Measurements from ENCODE around the gene CXXC4.

Gene CXXC4

DNA sequence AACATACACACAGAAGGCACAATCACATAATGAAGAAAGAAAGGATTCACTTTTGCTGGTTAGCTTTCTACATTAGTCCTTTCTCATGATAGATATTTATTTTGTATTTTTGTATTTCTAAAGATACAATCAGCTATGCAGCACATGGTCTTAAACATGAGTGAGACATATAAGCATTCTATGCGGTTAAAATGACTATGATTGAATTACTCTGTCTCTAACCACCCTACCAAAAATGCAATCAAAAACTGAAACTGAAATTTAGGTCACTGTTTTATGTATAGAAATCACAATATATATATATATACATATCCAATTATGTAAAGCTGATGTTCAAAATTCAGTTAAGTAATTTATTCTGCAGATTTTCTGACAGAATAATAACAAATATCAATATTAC is 21.9 kb downstream of the CXXC4 start:
- no peaks in the 10 kb centered on the region for H3K27me3 ChIP-seq (ENCODE audit: control insufficient read depth, low read length)
- H3K4me3 ChIP-seq (ENCODE audit: low read length): no peak overlapping the region
- no peaks in the 10 kb centered on the region for H3K9me3 ChIP-seq (ENCODE audit: control insufficient read depth, insufficient read depth, low read length)
- no peaks in the 10 kb centered on the region for H3K79me2 ChIP-seq (ENCODE audit: control insufficient read depth, low read length)
- H3K27ac ChIP-seq (ENCODE audit: low read depth, low read length): no peak overlapping the region
- H3K9me2 ChIP-seq (replicated peaks; ENCODE audit: control insufficient read depth, low read length): no peaks in the 10 kb centered on the region
- TF ChIP-seq, protein P1, sequence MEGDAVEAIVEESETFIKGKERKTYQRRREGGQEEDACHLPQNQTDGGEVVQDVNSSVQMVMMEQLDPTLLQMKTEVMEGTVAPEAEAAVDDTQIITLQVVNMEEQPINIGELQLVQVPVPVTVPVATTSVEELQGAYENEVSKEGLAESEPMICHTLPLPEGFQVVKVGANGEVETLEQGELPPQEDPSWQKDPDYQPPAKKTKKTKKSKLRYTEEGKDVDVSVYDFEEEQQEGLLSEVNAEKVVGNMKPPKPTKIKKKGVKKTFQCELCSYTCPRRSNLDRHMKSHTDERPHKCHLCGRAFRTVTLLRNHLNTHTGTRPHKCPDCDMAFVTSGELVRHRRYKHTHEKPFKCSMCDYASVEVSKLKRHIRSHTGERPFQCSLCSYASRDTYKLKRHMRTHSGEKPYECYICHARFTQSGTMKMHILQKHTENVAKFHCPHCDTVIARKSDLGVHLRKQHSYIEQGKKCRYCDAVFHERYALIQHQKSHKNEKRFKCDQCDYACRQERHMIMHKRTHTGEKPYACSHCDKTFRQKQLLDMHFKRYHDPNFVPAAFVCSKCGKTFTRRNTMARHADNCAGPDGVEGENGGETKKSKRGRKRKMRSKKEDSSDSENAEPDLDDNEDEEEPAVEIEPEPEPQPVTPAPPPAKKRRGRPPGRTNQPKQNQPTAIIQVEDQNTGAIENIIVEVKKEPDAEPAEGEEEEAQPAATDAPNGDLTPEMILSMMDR (IDR thresholded peaks at IDR 0.05; ENCODE audit: low read depth, low read length, poor library complexity, severe bottlenecking): no peak
- TF ChIP-seq EZH2phosphoT487 (IDR thresholded peaks at IDR 0.05; ENCODE audit: borderline replicate concordance, low read length): no peak
- no peaks in the 10 kb centered on the region for H3K36me3 ChIP-seq (ENCODE audit: control insufficient read depth, low read length)
- no peaks in the 10 kb centered on the region for H3K4me1 ChIP-seq (ENCODE audit: control insufficient read depth, low read length)
- no peaks in the 10 kb centered on the region for H3F3A ChIP-seq (ENCODE audit: control insufficient read depth, insufficient read depth)
- no peak overlapping the region for H3K4me2 ChIP-seq (ENCODE audit: low read length)
- no peaks in the 10 kb centered on the region for H4K20me1 ChIP-seq (ENCODE audit: control insufficient read depth, insufficient read depth, low read depth, low read length)

DNA sequence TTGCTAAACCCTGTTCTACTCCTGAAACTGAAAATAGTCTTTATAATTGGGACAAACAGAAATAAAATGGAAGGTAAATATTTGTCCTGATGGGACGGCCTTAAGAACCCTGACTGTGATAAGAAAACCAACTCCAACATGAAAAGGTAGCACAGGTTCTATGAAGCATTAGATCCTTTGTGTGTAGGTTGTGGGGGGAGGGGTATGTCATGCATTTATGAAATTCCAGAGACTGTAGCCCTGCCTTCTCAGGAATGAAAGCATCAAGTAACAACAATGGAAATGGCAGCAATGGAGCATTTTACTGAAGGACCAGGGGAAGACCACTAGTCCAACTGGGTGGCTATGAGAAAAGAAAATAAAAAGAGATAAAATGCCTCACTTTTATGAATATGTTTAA is 23.9 kb downstream of the CXXC4 start:
- no peaks in the 10 kb centered on the region for H3K36me3 ChIP-seq (ENCODE audit: control insufficient read depth, low read length)
- no peaks in the 10 kb centered on the region for H3K9me2 ChIP-seq (replicated peaks; ENCODE audit: control insufficient read depth, low read length)
- no peaks in the 10 kb centered on the region for H3K79me2 ChIP-seq (ENCODE audit: control insufficient read depth, low read length)
- no peak overlapping the region for H3K4me3 ChIP-seq (ENCODE audit: low read length)
- no peaks in the 10 kb centered on the region for H3K27me3 ChIP-seq (ENCODE audit: control insufficient read depth, low read length)
- H3K4me1 ChIP-seq (ENCODE audit: control insufficient read depth, low read length): no peaks in the 10 kb centered on the region
- TF ChIP-seq, protein P1 (IDR thresholded peaks at IDR 0.05; ENCODE audit: low read depth, low read length, poor library complexity, severe bottlenecking): no peak
- no peak for TF ChIP-seq EZH2phosphoT487 (IDR thresholded peaks at IDR 0.05; ENCODE audit: borderline replicate concordance, low read length)
- no peak overlapping the region for H3K4me2 ChIP-seq (ENCODE audit: low read length)
- no peaks in the 10 kb centered on the region for H4K20me1 ChIP-seq (ENCODE audit: control insufficient read depth, insufficient read depth, low read depth, low read length)
- H3K9me3 ChIP-seq (ENCODE audit: control insufficient read depth, insufficient read depth, low read length): no peaks in the 10 kb centered on the region
- H3K27ac ChIP-seq (ENCODE audit: low read depth, low read length): no peak overlapping the region
- no peaks in the 10 kb centered on the region for H3F3A ChIP-seq (ENCODE audit: control insufficient read depth, insufficient read depth)

DNA sequence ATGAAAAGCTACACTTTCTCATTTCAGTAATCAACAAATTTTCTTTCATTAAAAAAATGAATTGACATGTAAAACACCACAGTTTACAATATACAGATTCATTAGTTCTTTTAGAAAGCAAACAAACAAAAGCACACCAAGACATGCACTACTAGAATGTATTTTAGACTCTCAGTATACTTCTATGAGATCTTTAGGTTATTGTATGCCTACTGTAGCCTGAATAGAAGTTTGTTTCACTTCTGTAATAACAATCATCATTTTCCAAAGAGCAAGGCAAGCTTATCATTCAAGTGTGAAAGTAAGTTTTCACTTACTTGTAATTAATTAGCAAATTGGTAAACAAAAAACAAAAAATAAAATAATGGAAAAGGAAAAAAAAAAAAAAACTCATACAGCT is 24.9 kb downstream of the CXXC4 start:
- Histone ChIP-seq H3K9me3 (ENCODE audit: control insufficient read depth, insufficient read depth, low read length) (no peaks in the 10 kb centered on the region), H3K4me3 (ENCODE audit: low read length) (no peak overlapping the region), H3K27ac (ENCODE audit: low read depth, low read length) (no peak overlapping the region), H3K27me3 (ENCODE audit: control insufficient read depth, low read length) (no peaks in the 10 kb centered on the region), H3K36me3 (ENCODE audit: control insufficient read depth, low read length) (no peaks in the 10 kb centered on the region), H3K4me2 (ENCODE audit: low read length) (no peak overlapping the region), H3K79me2 (ENCODE audit: control insufficient read depth, low read length) (no peaks in the 10 kb centered on the region), H3F3A (ENCODE audit: control insufficient read depth, insufficient read depth) (no peaks in the 10 kb centered on the region), H4K20me1 (ENCODE audit: control insufficient read depth, insufficient read depth, low read depth, low read length) (no peaks in the 10 kb centered on the region), H3K4me1 (ENCODE audit: control insufficient read depth, low read length) (no peaks in the 10 kb centered on the region), H3K9me2 (replicated peaks; ENCODE audit: control insufficient read depth, low read length) (no peaks in the 10 kb centered on the region)
- TF ChIP-seq, protein P1 (IDR thresholded peaks at IDR 0.05; ENCODE audit: low read depth, low read length, poor library complexity, severe bottlenecking): no peak
- no peak for TF ChIP-seq EZH2phosphoT487 (IDR thresholded peaks at IDR 0.05; ENCODE audit: borderline replicate concordance, low read length)

DNA sequence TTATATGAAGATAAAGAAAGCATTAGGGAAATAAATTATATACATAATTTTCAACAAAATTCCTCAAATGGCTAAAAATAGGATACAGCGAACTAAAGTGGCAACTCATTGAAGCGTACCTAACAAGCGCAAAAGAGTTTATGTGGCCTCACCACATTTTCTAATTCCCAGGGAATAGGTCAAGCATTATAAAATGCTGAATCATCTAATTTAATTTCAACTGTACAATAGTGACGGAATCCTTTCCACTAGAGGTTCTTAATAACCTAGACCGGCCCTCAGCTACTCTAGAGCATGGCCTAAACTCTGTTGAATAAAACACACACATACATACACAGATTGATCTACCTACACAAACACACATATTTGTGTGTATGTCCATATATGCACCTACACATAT is 29.1 kb downstream of the CXXC4 start:
- no peak overlapping the region for H3K4me3 ChIP-seq (ENCODE audit: low read length)
- H4K20me1 ChIP-seq (ENCODE audit: control insufficient read depth, insufficient read depth, low read depth, low read length): no peaks in the 10 kb centered on the region
- H3K36me3 ChIP-seq (ENCODE audit: control insufficient read depth, low read length): no peaks in the 10 kb centered on the region
- no peaks in the 10 kb centered on the region for H3F3A ChIP-seq (ENCODE audit: control insufficient read depth, insufficient read depth)
- H3K9me3 ChIP-seq (ENCODE audit: control insufficient read depth, insufficient read depth, low read length): no peaks in the 10 kb centered on the region
- no peaks in the 10 kb centered on the region for H3K79me2 ChIP-seq (ENCODE audit: control insufficient read depth, low read length)
- H3K4me1 ChIP-seq (ENCODE audit: control insufficient read depth, low read length): no peaks in the 10 kb centered on the region
- TF ChIP-seq, protein P1 (IDR thresholded peaks at IDR 0.05; ENCODE audit: low read depth, low read length, poor library complexity, severe bottlenecking): no peak
- TF ChIP-seq EZH2phosphoT487 (IDR thresholded peaks at IDR 0.05; ENCODE audit: borderline replicate concordance, low read length): no peak
- H3K4me2 ChIP-seq (ENCODE audit: low read length): no peak overlapping the region
- H3K27ac ChIP-seq (ENCODE audit: low read depth, low read length): no peak overlapping the region
- no peaks in the 10 kb centered on the region for H3K9me2 ChIP-seq (replicated peaks; ENCODE audit: control insufficient read depth, low read length)
- H3K27me3 ChIP-seq (ENCODE audit: control insufficient read depth, low read length): no peaks in the 10 kb centered on the region

Measured in DOHH2 (cell line).